ENCODE measurements around the gene TMEM237. TPM values are rescaled to one million over a fixed set of nuclear protein-coding genes. Genes with fewer than 3 reads are reported as not detected.

The TMEM237 gene
- total RNA-seq, 1 donor from 2014 or later, result 8.4 TPM

DNA sequence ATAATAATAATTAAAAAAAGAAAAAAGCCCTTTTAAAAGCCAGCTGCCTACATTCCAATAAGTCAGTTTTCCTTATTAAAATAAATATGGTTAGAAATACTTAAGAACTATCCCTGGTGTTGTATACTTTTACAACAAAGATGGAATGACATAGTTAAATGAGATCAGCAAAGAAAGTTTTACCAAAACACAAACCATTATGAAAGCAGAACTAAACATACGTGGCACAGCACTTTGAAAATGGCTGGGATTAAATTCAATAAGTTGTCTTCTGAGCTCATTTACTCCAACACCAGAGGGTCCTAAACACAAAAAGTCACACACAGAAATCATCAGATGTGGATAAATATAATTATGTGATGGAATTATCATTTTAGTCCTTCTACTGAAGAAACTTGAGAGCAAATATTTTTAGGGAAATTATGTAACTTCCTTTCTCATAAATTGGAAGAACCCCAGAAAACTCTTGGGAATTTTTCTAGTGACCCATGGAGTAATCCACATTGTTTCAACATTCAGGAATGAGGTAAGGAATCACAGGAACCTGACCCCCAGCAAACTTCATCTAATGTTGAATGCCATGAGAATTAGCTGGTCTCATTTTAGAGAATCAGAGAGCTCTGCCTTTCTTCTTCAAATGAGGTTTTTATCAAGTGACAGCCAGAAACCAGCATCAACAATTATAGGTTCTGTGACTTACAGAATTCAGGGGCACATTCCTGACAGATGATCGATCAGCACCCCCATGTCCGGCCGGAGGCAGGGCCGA, 11.5 kb upstream of the TMEM237 start:
- H3K27me3 ChIP-seq, result no peaks in the 10 kb centered on the region
- no peak for DNase-seq (ENCODE audit: low spot score in 2 of 2)
- TF ChIP-seq CTCF (IDR thresholded peaks at IDR 0.05), result no peak
- H3K36me3 ChIP-seq, result no peaks in the 10 kb centered on the region
- H3K27ac ChIP-seq, result peak overlapping the region; percentile 2 to 54
- no peaks in the 10 kb centered on the region for H3K4me1 ChIP-seq
- no peaks in the 10 kb centered on the region for H3K9me3 ChIP-seq
- intact Hi-C loops (cut with DNase I), result loop anchor here (5.0 kb wide), 1 partner anchor 613 kb away; the partner anchor contains the start of gene NOP58
- no peak overlapping the region for H3K4me3 ChIP-seq

GRCh38 chr2:201653221-201653620, 9.9 kb upstream of the TMEM237 start:
- intact Hi-C loops (cut with DNase I), result loop anchor here (5.0 kb wide), 1 partner anchor 614 kb away; the partner anchor contains the start of gene NOP58

DNA sequence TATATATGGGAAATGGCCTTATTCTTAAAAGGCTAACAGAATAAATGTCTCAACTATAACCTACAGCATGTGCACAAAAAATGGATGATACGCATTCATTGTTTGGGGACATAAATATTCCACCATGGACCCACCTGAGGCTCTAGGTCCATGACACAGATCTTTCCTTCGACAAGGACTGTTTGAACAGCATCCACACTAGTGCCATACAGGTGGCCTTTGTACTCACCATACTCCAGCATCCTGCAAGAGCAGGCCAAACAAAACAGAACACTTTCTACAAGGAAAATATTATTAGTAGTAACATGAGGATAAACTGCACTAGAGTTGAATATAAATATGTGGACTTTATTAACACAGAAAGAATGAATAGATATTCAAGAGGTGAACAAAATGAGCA, 6.1 kb upstream of the TMEM237 start:
- H3K27me3 ChIP-seq, result no peaks in the 10 kb centered on the region
- intact Hi-C loops (cut with DNase I), result loop anchor here (10.0 kb wide), 1 partner anchor 195 kb away; the partner anchor contains the start of genes STRADB and TRAK2
- H3K36me3 ChIP-seq, result no peaks in the 10 kb centered on the region
- no peak overlapping the region for H3K27ac ChIP-seq
- no peak for DNase-seq (ENCODE audit: low spot score in 2 of 2)
- TF ChIP-seq CTCF (IDR thresholded peaks at IDR 0.05), result no peak
- peaks cover 0 to 7% of the 10 kb centered on the region in 2 donors for H3K4me1 ChIP-seq
- no peak overlapping the region for H3K4me3 ChIP-seq
- no peaks in the 10 kb centered on the region for H3K9me3 ChIP-seq

More at GRCh38 chr2:201653221-201653620, 9.9 kb upstream of the TMEM237 start:
- Histone ChIP-seq H3K4me3 (no peak overlapping the region), H3K27me3 (no peaks in the 10 kb centered on the region), H3K9me3 (no peaks in the 10 kb centered on the region), H3K27ac (peak overlapping the region; percentile 73 to 85), H3K36me3 (no peaks in the 10 kb centered on the region), H3K4me1 (no peaks in the 10 kb centered on the region)
- TF ChIP-seq CTCF (IDR thresholded peaks at IDR 0.05), result no peak
- DNase-seq (ENCODE audit: low spot score in 2 of 2), result no peak

DNA sequence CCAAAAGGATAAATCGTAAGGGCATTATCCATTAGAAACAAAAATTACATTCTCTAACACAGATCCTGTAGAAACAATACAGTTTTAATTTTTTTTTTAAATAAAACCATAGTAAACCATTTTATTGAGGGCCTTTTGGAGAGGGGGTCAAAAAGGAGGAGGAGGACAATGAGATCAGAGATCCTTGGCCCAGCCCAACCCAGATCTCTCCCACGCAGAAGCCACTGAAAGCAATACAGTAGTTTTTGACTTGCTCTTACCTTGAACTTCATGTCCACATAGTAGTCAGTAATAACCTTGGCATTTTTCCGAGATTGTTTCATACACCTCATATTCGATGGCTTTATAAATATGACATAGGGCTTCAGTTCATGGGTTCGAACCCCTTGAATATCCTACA, 4.1 kb upstream of the TMEM237 start:
- Histone ChIP-seq H3K27me3 (no peaks in the 10 kb centered on the region), H3K4me1 (peaks cover 0 to 7% of the 10 kb centered on the region in 2 donors), H3K9me3 (no peaks in the 10 kb centered on the region), H3K27ac (no peak overlapping the region), H3K4me3 (no peak overlapping the region), H3K36me3 (no peaks in the 10 kb centered on the region)
- intact Hi-C loops (cut with DNase I), result loop anchor here (10.0 kb wide), 1 partner anchor 193 kb away; the partner anchor contains the start of genes STRADB and TRAK2
- DNase-seq (ENCODE audit: low spot score in 2 of 2), result no peak
- TF ChIP-seq CTCF (IDR thresholded peaks at IDR 0.05), result no peak

DNA sequence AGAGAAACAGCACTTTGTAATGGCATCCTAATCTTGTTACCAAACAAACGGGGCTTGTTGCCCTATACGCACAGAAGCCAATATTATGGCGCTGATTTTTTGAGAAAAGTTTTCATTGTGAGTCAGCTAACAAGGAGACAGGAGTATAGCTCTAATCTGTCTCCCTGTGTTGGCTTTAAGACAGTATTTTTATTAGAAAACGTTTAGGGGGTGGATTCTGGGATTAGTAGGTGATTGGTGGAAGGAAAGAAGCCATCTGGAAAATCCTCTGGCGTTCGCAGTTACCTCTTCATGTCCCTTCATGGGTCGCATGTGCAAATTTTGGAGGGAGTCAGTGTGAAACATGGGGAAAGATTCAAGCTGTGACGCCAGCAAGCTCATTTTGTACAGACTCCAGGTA, 698 bp upstream of the TMEM237 start:
- TF ChIP-seq CTCF (IDR thresholded peaks at IDR 0.05), result no peak
- peaks cover 0 to 7% of the 10 kb centered on the region in 2 donors for H3K4me1 ChIP-seq
- no peaks in the 10 kb centered on the region for H3K9me3 ChIP-seq
- peak overlapping the region; percentile 97 to 100 for H3K27ac ChIP-seq
- peak overlapping the region; percentile 85 to 99 for H3K4me3 ChIP-seq
- no peaks in the 10 kb centered on the region for H3K27me3 ChIP-seq
- intact Hi-C loops (cut with DNase I), result loop anchor here (1.0 to 10.0 kb wide), 5 partner anchors 8 to 682 kb away; partner anchors contain the start of genes ALS2, FZD7, ORC2 and STRADB
- peaks cover 0 to under 1% of the 10 kb centered on the region in 2 donors for H3K36me3 ChIP-seq
- peak in 1 of 2 donors; percentile 77 for DNase-seq (ENCODE audit: low spot score in 2 of 2)
